Measurements from ENCODE around the gene CORO1C.

The CORO1C gene

DNA sequence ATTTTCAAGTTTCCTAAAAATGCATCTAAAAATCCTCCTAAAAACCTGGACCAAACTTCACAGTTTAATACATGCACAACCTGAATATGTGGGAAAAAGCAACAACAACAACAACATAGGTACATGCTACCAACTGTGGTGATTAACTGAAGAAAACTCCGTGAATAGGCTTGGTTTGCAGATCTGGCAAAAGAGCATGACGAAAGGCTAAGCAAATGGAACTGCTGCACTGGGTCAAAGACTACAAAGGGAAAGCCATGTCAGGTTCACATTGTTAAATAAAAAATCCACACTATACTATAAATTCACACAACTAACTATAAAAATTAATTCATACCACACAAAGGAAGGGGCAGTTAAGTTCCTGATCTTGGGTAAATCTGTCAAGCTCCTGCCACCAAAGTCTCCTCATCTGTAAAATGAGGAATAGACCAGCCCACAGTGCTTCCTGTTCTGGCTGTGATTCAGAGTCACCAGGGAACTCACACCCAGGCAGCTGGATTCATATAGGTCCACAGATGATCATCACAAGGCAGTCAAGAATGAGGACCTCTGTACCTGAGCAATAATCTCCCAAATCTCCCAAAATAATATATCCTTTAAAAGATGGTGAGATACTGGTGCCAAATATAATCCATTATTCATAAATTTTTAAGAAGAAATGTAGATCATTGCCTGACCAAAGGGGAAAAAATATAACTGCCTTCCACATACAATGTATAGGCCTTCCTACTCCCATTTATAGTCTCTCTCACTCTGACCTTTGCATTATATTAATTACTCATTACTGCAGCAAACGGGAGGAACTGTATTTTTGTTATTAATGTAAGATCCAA is 7.0 kb downstream of the CORO1C start:
- DNase-seq: no peak

DNA sequence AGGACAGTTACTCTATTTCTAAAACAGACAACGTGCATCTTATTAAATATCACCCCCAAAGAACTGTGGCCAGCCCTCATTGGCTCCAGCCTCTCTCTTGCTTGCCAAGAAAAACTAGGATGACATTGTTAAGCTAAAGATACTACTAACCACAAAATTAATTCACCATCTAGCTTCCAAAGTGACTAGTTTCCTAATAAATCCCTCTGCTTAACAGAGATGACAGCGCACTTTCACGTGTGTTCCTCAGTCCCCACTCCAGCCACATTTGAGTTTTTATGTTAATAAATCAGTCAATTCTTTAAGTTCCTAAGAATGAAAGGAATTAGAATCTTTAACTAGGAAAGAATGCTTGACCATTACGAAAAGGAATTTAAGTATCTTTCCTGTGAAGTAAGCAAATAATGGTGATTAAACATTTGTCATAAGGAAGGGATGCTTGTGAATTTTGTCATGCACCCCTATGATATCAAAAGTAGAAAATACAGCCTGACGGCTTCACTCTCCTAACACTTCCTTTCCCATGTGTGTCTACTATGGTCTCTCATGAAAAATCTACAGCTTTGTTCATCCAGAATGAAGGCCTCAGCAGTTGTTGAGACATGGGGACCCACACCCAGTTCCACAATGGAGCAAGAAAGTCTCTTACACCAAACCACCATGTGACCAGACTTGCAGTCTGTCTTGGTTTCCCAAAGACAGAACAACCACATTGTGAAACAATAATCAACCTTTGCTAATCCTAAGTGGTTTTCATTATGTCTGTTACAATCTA is 8.1 kb downstream of the CORO1C start:
- DNase-seq: no peak

DNA sequence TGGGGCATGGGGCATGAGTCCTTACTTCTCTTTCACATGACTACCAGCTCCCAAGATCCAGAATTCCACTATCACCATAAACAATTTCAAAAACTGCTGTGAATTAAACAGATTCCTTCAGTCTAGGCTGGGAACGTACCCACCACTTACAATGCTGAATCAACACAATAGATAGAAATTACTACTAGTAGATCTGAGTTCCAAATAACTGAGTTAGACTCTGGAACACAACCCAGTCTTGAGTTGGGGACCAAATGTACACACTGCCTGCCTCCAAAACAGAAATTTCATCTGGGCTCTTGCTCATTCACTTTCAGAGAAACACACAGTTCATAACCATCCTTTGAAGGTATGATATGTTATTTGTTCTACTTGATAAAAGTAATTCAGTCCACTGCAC is 8.9 kb downstream of the CORO1C start:
- no peak for DNase-seq

DNA sequence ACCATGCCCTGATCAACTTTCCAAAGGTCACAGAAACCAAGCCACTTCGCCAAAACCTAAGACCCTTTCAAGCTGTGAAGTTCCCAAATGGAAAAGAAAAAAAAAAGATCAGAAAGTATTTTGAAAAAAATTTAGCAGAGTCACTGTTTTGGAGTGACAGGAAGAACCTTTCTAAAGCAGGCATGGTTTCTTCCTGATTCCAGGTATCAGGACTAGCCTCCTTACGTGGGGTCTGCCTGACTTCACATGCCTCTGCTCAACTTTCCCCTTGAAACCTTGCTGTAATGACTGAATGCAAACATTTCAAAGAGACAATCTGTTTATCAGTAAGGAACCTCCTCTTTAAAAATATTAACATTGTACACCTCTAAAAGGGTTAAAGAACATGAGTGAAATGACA is 9.5 kb downstream of the CORO1C start:
- DNase-seq: no peak

DNA sequence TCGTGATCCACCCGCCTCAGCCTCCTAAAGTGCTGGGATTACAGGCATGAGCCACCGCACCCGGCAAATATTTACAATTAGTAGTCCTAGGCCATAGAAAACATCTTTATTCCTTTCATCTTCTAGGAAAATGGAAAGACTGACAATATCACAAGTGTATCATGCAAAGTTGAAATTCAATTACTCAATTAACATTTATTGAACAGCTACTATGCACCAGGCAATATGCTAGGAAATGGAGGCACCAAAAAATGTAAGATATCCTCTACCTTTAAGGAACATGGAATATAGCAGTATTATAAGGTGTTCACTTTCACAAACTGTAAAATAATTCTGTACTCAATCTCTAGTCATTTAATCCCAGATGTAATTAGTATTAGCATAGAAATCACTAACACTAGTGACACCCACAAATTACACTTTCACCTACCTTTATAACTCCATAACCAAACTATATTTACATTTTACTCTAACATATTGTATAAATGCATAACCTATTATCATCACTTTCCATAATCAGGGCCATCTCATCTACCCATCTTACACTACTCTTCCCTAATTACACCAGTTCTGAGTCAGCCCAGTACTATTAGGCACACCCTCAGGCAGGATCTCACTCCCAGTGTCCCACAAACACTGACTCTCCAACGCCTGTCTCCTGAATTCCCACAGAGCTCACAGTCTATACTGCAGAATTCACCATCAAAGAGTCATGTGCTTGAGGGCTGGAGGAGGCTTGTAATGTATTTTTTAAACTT is 10.4 kb downstream of the CORO1C start:
- DNase-seq: no peak

DNA sequence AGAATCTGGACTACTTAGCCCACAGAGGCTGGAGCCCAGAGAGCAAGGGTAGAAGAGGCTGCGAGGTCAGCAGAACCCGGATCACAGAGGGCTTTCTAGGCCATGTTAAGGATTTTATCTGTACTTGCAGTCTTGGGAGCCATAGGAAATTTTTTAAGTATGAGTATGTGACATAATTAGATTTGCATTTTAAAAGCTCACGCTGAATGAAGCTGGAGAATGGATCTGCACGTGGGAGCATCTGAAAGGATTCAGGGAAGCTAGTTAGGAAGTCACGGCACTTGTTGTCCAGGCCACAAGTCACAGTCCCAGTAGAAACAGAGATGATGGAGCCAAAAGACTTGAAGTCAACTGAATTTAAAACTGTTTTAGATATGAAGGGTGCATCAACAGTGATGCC is 14.1 kb downstream of the CORO1C start:
- DNase-seq: no peak

DNA sequence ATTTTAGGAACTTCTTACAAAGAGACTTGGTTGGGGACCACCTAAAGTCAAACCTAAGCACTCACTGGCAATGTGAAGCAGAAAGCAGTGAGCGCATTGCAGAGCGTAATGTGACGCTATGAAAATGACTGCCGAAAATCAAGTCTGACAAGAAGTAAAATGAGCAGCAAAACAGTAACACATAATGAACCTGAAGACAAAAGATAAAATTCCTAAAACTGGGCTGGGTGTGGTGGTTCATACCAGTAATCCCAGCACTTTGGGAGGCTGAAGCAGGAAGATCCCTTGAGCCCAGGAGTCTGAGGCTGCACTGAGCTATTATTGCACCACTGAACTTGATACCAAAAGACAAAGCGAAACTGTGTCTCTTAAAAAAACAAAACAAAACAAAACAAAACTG is 16.5 kb downstream of the CORO1C start:
- no peak for DNase-seq

DNA sequence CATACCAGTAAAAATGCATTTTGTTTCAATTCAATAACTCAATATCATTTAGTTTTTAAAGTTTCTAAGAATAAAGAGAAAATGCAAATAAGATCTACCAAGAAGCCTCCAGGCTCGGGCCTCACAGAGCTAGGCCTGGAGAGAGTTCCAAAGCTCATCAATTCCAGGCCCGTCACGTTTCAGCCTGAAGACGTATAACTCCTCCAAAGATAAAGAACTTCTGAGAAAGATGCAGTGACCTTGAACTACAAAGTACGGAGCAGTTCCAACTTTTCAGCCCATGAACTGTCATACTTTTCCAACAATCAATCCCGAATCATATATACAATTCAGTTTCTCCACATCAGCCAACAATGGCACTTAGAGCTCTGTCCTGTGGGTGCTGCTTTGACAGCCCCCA is 17.8 kb downstream of the CORO1C start:
- no peak for DNase-seq

DNA sequence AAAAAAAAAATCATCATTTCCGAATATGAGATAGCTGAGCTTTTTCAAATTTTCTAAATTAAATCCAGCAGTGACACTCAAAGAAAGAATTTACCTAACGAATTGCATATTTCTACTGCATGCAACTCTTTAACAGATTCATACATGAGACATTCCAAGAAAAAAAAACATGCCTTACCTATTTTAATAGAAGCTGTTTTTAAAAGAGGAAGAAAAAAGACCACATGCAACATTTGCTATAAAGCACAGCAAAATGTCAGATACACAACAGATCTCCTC is 18.5 kb downstream of the CORO1C start:
- no peak for DNase-seq

DNA sequence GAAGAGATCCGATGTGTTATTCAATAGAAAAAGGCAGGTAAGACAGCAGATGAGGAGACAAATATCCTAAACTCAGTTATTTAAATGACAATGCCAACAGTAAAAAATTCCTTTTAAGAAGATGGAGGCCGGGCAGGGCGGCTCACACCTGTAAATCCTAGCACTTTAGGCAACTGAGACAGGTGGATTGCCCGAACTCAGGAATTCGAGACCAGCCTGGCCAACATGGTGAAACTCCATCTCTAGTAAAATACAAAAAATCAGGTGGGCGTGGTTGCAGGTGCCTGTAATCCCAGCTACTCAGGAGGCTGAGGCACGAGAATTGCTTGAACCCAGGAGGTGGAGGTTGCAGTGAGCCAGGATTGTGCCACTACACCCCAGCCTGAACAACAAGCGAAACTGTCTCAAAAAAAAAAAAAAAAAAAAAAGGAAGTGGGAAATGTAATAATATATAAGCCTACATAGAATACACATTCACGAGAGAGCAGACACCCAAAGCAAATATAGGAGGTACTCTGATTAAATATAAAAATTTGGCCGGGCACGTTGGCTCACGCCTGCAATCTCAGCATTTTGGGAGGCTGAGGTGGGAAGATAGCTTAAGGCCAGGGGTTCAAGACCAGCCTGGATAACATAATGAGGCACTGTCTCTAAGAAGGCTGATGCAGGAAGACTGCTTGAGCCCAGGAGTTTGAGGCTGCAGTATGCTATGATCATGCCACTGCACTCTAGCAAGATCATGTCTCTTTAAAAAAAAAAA is 19.0 kb downstream of the CORO1C start:
- no peak for DNase-seq

DNA sequence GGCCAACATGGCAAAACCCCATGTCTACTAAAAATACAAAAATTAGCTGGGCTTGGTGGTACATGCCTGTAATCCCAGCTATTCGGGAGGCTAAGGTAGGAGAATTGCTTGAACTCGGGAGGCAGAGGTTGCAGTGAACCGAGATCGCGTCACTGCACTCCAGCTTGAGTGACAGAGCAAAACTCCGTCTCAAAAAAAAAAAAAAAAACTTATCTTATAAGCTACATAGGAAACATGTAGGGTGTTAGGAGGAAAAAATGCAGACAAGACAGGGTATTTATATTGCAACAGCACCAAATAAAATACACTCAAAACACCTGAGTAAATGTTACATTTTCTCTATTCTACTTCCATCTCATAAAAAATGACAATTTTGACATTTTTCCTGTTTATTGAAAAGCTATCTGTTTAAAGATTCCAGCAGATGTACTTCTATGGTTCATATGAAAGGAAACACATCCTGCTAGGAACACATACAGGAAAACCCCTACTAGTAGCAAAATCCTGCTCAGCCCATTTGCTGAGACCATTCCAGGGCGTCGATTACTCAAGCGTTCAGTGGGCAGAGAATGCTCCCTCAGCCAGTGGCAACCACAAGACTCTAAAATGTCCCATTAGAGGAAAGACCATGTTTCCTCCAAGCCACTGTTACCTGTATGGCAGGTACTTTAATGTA is 19.7 kb downstream of the CORO1C start:
- DNase-seq: no peak

DNA sequence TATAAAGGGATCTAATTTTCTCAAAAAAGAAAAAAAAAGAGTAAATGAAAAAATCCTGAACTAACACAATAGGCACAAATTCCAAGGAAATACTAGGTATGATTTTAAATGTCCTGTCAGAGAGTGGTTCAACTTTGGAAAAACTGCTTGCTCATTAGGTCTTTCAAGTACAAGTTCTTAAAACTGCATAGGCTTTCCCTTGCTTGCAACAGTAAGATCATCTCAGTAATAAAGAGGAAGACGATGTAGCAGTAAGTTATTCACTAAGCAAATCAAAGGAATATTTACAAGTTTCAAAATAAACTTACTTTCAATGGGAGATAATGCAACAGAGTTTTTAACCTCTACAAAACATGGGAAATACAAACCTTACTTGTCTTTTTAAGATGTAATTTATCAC is 21.6 kb downstream of the CORO1C start:
- no peak for DNase-seq

DNA sequence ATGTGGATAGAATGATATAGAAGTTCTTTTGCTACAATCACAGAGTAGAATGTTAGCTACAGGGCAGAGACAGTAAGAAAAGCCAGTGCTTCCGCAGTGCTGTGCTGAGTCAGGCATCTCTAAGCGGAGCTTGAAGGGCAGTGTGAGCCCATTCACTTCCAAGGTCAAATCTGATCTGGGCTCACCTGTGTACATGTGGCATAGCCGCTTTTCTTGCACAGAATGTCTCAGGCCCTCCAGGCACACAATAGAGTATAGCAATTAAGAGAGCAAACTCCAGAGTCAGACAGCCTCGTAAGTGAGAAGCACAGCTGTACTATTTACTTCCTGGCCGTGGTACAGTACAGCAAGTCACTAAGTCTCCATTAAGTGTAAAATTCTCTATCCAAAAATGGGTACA is 26.8 kb downstream of the CORO1C start:
- DNase-seq: no peak

DNA sequence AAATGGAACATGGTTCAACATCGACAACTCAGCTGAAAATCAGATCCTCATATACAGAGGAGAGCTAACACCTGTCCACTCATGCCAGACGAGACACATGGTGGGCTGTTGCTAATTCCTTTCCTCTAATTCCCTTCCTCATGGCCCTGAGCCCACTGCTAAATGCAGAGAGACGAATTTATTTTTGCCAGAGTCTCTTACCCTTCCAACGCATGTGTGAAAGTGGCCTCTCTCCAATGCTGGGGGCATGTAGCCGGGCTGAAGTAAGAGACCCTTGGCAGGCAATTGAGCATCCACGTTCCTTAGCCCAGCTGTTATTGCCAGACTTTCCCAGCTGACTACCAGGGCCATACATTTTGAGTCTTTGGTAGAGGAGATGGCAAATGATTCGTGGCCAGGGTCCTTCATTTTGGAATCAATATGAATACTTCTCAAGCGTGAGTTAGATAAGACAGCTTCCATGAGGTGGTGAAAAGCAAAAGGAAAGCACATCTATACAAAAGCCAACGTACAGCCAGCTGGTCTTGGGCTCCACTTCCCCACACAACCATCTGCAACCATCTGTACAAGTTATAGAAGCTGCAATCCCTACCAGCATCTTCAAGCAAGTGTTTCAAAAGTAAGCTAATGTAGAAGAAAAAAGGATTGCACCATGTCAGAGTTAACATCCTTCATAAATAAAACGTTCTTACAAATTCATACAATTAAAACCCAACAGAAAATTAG is 28.6 kb downstream of the CORO1C start:
- no peak for DNase-seq

DNA sequence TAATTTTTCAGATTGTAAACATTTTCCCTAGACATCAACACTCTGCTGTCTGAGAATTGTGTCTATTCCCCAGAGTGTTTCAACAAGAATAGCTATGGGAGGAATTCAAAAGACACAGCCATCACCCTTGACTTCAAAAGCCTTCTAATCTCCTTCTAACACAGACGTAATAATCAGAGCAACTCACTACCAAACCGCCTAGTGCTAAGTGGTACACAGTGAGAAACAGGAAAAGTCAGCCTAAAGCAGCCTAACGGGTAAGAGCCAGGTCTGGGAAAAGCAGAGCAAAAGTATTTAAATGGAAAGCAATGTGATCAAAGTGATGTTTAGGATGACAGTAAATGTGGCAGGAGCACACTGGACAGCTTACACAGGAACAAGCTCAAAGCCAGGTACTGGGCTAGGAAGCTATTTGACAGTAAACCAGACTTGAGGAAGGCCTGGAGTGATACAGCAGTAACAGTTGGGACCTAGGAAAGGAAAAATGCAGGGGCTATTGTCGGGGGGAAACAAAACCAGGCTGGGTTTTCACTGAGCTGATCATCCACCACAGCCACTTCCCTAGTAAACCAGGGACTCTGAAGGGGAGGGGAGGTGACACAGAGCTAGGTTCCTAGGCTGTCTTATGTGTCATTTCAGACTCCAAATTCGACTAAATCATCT is 29.4 kb downstream of the CORO1C start:
- no peak for DNase-seq

DNA sequence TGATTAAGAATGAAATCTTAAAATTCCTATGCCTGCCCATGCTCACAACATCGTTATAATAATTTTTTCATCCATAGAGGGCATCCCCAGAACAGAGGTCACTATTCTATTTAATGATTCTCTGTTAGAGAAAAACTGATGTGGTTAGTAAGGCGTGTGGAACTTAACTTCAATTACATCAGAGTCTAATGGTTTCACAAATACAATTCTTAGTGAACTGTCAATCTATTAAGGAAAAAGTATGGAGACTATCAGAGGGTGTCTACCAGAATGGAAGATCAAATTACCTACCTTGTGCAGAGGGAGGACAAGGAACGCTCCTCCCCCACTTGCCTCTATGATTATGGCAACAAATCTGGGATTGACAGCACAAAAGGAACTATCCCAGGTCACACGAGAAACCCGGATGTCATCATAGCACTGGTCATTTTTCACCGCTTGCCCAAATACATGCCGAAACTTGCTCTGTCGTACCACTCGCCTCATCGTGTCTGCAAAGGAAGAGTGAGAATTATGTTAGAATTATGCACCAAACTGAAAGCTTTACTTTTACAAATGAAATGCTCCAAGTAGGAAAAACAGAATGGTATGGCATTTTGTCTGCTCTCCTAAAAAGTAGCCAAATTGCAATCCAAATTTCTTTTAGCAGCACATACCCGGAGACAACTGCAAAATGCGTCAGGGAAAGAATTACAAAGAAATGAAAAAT is 30.3 kb downstream of the CORO1C start:
- DNase-seq: no peak

DNA sequence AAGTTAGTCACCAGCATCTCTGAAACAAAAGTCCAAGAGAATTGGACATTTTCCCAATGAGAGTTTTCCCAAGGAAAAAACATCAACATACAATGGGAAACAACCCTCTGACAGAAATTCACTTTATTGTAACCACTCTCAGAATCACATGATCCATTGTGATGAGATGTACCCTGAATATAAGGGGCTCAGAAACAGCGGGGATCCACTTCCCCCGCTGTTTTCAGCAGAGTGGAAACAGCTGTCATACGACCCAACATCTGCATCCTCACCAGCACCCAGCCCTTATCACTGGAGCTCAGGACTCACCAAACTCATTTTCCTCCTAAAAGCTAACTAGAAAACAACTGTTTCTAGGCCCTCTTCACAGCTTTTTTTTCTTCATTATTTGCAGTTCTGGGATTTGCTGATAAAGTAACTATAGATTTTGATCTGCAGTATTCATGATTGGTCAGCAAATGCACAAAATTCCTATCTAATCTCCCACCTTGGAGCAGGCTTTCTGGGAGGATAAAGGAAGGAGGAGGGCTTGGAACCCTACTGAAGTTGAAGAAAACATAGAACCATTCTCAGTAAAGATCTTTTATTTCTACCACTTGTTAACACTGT is 31.3 kb downstream of the CORO1C start:
- DNase-seq: no peak

DNA sequence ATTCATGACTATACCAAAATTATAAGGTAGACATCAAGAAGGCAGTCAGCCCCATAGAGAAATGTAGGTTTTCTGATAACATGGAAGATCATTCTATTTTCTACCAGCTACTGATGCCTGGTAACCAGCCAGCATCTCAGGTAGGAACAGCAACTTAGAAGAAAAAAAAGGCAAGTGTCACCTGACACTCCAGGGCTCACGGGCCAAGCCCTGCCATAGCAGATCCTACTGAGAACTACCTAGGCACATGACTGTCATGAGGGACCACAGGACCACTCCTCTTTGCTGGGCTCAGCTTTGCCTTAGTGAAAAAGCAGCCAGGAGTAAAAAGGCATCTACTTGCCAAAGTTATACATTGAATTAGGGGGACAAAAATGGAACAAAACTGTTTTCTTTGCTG is 33.4 kb downstream of the CORO1C start:
- no peak for DNase-seq

DNA sequence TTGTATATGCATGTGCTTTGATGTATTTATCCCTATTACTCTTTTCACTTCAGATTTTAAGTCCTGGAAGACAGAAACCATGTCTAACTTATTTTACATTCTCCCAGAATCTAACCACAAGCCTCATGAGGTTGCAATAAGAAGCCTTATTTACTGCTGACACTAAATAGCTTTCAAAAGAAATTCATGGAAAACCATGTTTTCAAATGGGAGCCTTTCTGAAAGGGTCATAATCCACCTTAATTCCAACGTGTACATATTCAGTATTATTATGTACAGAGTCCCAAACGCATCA is 34.4 kb downstream of the CORO1C start:
- DNase-seq: no peak

All from DMS153 (cell line).